Vagina (tissue), 2 donors: ENCODE measurements around the gene TPD52L2.

Source experiments
- CTCF ChIP-seq, 3 experiments: fragments of 450-650 bp in 2 of 3; fragments of 200-600 bp in 1 of 3; sonication (generic) in 1 of 3; IDR thresholded peaks; one replicate each; pipeline ENCODE4 v1.5.1; 2017 to 2019; ENCODE audit warnings: antibody characterized with exemption in 3 of 3, mild to moderate bottlenecking in 2 of 3, moderate library complexity in 2 of 3
- POLR2A ChIP-seq, 2 donors: fragments of 450-650 bp; IDR thresholded peaks; one replicate each; pipeline ENCODE4 v1.6.1; 2017; ENCODE audit warnings: antibody characterized with exemption in 2 of 2, mild to moderate bottlenecking in 2 of 2, moderate library complexity in 2 of 2
- POLR2AphosphoS5 ChIP-seq, 2 donors: sonication (generic); formaldehyde crosslinking; IDR thresholded peaks; one replicate each; pipeline ENCODE4 v1.9.0; 2017; ENCODE audit warnings: antibody characterized with exemption in 2 of 2, mild to moderate bottlenecking in 2 of 2, low read depth in 1 of 2; ENCODE audit not compliant: insufficient read depth in 1 of 2

GRCh38 chr20:63860325-63861051, 4.6 kb upstream of the TPD52L2 start:
- TF ChIP-seq CTCF (IDR thresholded peaks at IDR 0.05) (no peak), POLR2A (IDR thresholded peaks at IDR 0.05) (no peak), POLR2AphosphoS5 (IDR thresholded peaks at IDR 0.05; ENCODE audit: insufficient read depth in 1 of 2, low read depth in 1 of 2) (no peak)
